Heart left ventricle (tissue), 16 donors: ENCODE measurements around the gene SFR1. TPM values are rescaled to one million over a fixed set of nuclear protein-coding genes. Genes with fewer than 3 reads are reported as not detected.

Source experiments
- ATAC-seq, 4 donors: fragments of 200-7000 bp; cut with Tn5 transposase; one replicate each; pipeline ENCODE4 v1.9.1; 2020 to 2022; ENCODE audit warnings: moderate library complexity in 4 of 4, mild to moderate bottlenecking in 3 of 4, moderate number of reproducible peaks in 1 of 4
- DNase-seq, 5 donors: peaks; one replicate each; pipeline ENCODE4 v3.0.0-alpha.2; 2020
- H3K27ac ChIP-seq, 12 donors: fragments of 200-600 bp; sonication (generic) in 4 of 12; one replicate each; pipeline versions ENCODE4 v1.5.0 to v1.8.0; 2016 to 2022; ENCODE audit warnings: mild to moderate bottlenecking in 2 of 12
- H3K27me3 ChIP-seq, 9 donors: fragments of 200-600 bp; sonication (generic) in 2 of 9; one replicate each; pipeline versions ENCODE4 v1.5.1 to v1.8.0; 2016 to 2022; ENCODE audit warnings: mild to moderate bottlenecking in 3 of 9
- H3K36me3 ChIP-seq, 9 donors: fragments of 200-600 bp; sonication (generic) in 2 of 9; one replicate each; pipeline versions ENCODE4 v1.5.0 to v1.8.0; 2018 to 2022; ENCODE audit warnings: mild to moderate bottlenecking in 2 of 9
- H3K4me1 ChIP-seq, 12 donors: fragments of 200-600 bp; sonication (generic) in 4 of 12; one replicate each; pipeline versions ENCODE4 v1.5.0 to v1.8.0; 2016 to 2022; ENCODE audit warnings: mild to moderate bottlenecking in 3 of 12
- H3K4me3 ChIP-seq, 12 donors: fragments of 200-600 bp; sonication (generic) in 4 of 12; one replicate each; pipeline versions ENCODE4 v1.5.0 to v1.8.0; 2017 to 2022; ENCODE audit warnings: mild to moderate bottlenecking in 9 of 12, moderate library complexity in 4 of 12
- H3K9me3 ChIP-seq, 12 donors: fragments of 200-600 bp; sonication (generic) in 4 of 12; one replicate each; pipeline versions ENCODE4 v1.5.0 to v1.8.0; 2016 to 2022; ENCODE audit warnings: mild to moderate bottlenecking in 1 of 12
- CTCF ChIP-seq, 12 donors: fragments of 200-600 bp; sonication (generic) in 4 of 12; IDR thresholded peaks; one replicate each; pipeline versions ENCODE4 v1.5.0 to v1.8.0; 2018 to 2022; ENCODE audit warnings: antibody characterized with exemption in 12 of 12, mild to moderate bottlenecking in 5 of 12
- POLR2A ChIP-seq, 2 donors: fragments of 450-650 bp; IDR thresholded peaks; one replicate each; pipeline ENCODE4 v1.6.1; 2017; ENCODE audit warnings: antibody characterized with exemption in 2 of 2, mild to moderate bottlenecking in 2 of 2, moderate library complexity in 2 of 2
- WGBS, 4 donors: extraction: QIAGEN DNeasy Blood & Tissue Kit in 2 of 4; methylation state at CpG; one replicate each; pipeline versions ENCODE4 v1.1.5 to v1.1.7; 2013 to 2018; 5-methylcytosine and 5-hydroxymethylcytosine counted together
- intact Hi-C, 10 donors: fragments of 100-400 bp; cut with DNase I; formaldehyde crosslinking; loops; one replicate each; pipeline versions ENCODE4 v1.11.1 to v1.14.2; 2022
- polyA plus RNA-seq, 2 donors: library from polyadenylated mRNA; stranded (reverse); fragments of 200-250 nt; gene quantifications; one replicate each; pipeline ENCODE4 v1.2.3, GENCODE V29; 2013
- total RNA-seq, 9 donors: library from RNA; depleted of rRNA in 2 of 9; stranded (reverse); fragments of >200 nt in 2 of 9; fragmentation: NEBNext Ultra II Directional in 3 of 9; extraction: Animal tissue kit (Norgen Biotek cat#: 25700) in 3 of 9; gene quantifications; one replicate each; pipeline versions ENCODE4 v1.1.0 to v1.2.4, GENCODE V29; 2016 to 2023
- donor health status: ischemic (EF 13 %, LVEDD 7.1; RV severe dilation, severe dysfunction).
- donor health status: healthy with polysubstance abuse.
- donor health status: DM: no; HTN: yes; CAD: no.
- donor health status: DM: no; HTN: no; CAD: no.
- donor health status: ischemic (EF 25% LVEDD 6.9; RV normal size, moderate dysfunction).
- donor health status: ischemic (EF 25% LVEDD 5.7; RV mildly dilated, moderate dysfunction).
- donor health status: healthy.
- donor health status: DM: yes; HTN: yes; CAD: no.
- donor health status: ischemic (EF 35%, LVEDD 5.7; RV mildly dilated, moderate dysfunction).
- donor health status: nonischemic (EF 11% LVEDD 7.7; RV severe dilation, severe dysfunction).
- donor health status: DM: yes; HTN: yes; CAD: no.
- donor health status: PGD.
- donor health status: ischemic (EF 29% LVEDD 5.4; RV normal size, mild dysfunction).
- donor health status: nonischemic (EF 23%, LVEDD 6.1; RV moderate dilation, normal function).

SFR1 gene
- total and polyA plus RNA-seq, 11 donors: 5.4 to 10.1 (median 7.6) TPM

- TF ChIP-seq POLR2A (IDR thresholded peaks at IDR 0.05) (no peak), CTCF (IDR thresholded peaks at IDR 0.05) (no peak)
- Histone ChIP-seq H3K9me3 (no peaks in the 10 kb centered on the region), H3K36me3 (peaks cover 0 to 18% (median 2%) of the 10 kb centered on the region in 9 donors), H3K4me3 (peak overlapping the region in 11 of 12 donors; percentile 38 to 87 (median 76)), H3K27me3 (no peaks in the 10 kb centered on the region), H3K4me1 (peaks cover 0 to 28% (median 9%) of the 10 kb centered on the region in 12 donors), H3K27ac (peak overlapping the region; percentile 91 to 99 (median 97))
- DNase-seq (no peak), ATAC-seq (no peak)
- 31 to 40% (median 34%) methylated on average over 2 of the region's 2 CpGs for WGBS, 4 donors
- intact Hi-C loops: loop anchor here in 9 of 10 donors (2.0 to 10.0 kb wide), 16 partner anchors 92 to 233 kb away; partner anchors contain the start of genes SLK (in 6 of the 9), STN1 (in 4 of the 9), GSTO1 (in 2 of the 9) and CFAP43 (in 1 of the 9)
Observed at GRCh38 chr10:104120512-104120902, 1.5 kb upstream of the SFR1 start.

DNA sequence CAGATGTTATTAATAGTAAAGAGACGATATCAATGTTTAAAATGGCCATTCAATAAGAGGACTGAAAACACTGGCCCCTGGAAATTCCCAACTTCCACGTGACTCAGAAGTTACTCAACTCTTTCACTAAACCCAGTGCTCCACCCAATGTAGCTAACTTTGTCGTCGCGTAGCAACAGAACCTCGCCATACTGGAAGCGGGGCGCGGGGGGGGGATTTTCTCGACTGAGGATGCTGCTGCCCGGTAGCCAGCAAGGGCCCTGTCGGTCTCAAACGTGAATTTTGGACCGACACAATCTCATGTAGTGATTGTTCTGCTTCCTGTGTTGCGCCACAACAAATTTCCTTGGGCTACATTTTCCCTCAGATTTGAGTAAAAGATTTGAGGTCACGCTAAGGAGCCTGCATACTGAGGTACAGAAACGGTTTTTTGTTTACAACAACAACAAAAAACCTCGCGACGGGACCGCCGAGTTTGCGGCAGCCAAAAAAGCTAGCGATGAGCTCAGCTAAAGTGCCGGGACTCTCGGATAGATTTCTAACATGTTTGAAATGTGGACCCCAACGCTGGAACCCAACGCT is 977 bp upstream of the SFR1 start:
- 0 to 1% (median 0%) methylated on average over 28 of the region's 28 CpGs for WGBS, 4 donors
- peak overlapping the region; percentile 91 to 99 (median 97) for H3K27ac ChIP-seq
- TF ChIP-seq POLR2A (IDR thresholded peaks at IDR 0.05) (peak in 1 of 2 donors; percentile 22), CTCF (IDR thresholded peaks at IDR 0.05) (no peak)
- ATAC-seq (peak; percentile 65 to 84 (median 78)), DNase-seq (peak; percentile 86 to 94 (median 91))
- H3K4me3 ChIP-seq: peak overlapping the region; percentile 28 to 87 (median 74)
- no peaks in the 10 kb centered on the region for H3K9me3 ChIP-seq
- H3K27me3 ChIP-seq: no peaks in the 10 kb centered on the region
- intact Hi-C loops: loop anchor here in 9 of 10 donors (1.0 to 10.0 kb wide), 17 partner anchors 92 to 234 kb away; partner anchors contain the start of genes SLK (in 7 of the 9), STN1 (in 4 of the 9), GSTO1 (in 2 of the 9) and CFAP43 (in 1 of the 9)
- H3K4me1 ChIP-seq: peaks cover 0 to 28% (median 9%) of the 10 kb centered on the region in 12 donors
- peaks cover 0 to 23% (median 6%) of the 10 kb centered on the region in 9 donors for H3K36me3 ChIP-seq

- no peaks in the 10 kb centered on the region for H3K9me3 ChIP-seq
- H3K4me1 ChIP-seq: peaks cover 0 to 28% (median 13%) of the 10 kb centered on the region in 12 donors
- peak overlapping the region; percentile 32 to 99 (median 97) for H3K27ac ChIP-seq
- no peak for DNase-seq
- H3K27me3 ChIP-seq: no peaks in the 10 kb centered on the region
- peaks cover 0 to 32% (median 8%) of the 10 kb centered on the region in 9 donors for H3K36me3 ChIP-seq
- H3K4me3 ChIP-seq: peak overlapping the region; percentile 47 to 87 (median 76)
- intact Hi-C loops: loop anchor here in 9 of 10 donors (1.0 to 10.0 kb wide), 13 partner anchors 95 to 235 kb away; partner anchors contain the start of genes SLK (in 4 of the 9), STN1 (in 3 of the 9), GSTO1 (in 2 of the 9) and CFAP43 (in 1 of the 9)
- ATAC-seq: no peak
- no peak for TF ChIP-seq CTCF (IDR thresholded peaks at IDR 0.05)
- no peak for TF ChIP-seq POLR2A (IDR thresholded peaks at IDR 0.05)
- 20 to 21% (median 21%) methylated on average over 23 of the region's 23 CpGs for WGBS, 4 donors
Observed at GRCh38 chr10:104122225-104123107, 495 bp downstream of the SFR1 start.
